Omental fat pad (tissue), 4 donors: Measurements from ENCODE around the gene GFRA1. TPM values are rescaled to one million over a fixed set of nuclear protein-coding genes. Genes with fewer than 3 reads are reported as not detected.

Experiments
- ATAC-seq: fragments of 150-250 bp; one replicate; pipeline ENCODE4 v1.9.1; 2016; ENCODE audit warnings: mild to moderate bottlenecking, moderate library complexity; ENCODE audit not compliant: low FRiP score
- DNase-seq: peaks from one replicate; pipeline ENCODE4 v3.0.0-alpha.2; 2019; ENCODE audit warnings: low spot score
- total RNA-seq, 4 donors: library from RNA; depleted of rRNA; stranded (reverse); fragments of >200 nt; gene quantifications; one replicate each; pipeline ENCODE4 v1.1.0, GENCODE V29; 2016
- TF ChIP-seq, protein P1 (sequence below), 3 donors: fragments of 450-650 bp; IDR thresholded peaks; one replicate each; pipeline ENCODE4 v1.5.1; 2016 to 2017; ENCODE audit warnings: antibody characterized with exemption in 3 of 3, mild to moderate bottlenecking in 3 of 3, moderate library complexity in 2 of 3

GFRA1 gene
- total RNA-seq, 4 donors from 2014 or later, result 35.2 to 142 (median 61.8) TPM

DNA sequence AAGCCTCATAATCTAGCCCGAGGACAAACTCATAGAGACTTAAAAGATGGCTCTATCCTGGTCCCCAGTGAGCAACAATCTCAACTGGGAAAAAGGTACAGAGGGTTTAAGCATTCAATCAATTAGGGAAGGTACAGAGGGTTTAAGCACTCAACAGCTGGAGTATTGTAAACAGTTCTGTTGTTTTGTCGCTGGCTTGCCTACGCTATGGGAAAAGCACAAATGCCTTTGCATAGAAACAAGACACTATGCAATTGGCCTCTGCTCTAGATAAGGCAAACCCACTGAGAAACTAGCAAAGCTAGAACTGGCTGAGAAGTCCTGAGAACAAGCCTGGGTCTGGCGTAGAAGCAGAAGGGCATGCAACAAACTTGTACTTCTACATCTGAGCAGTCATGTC lies 69.3 kb downstream of the GFRA1 start:
- DNase-seq (no peak), ATAC-seq (no peak)
- TF ChIP-seq, protein P1, sequence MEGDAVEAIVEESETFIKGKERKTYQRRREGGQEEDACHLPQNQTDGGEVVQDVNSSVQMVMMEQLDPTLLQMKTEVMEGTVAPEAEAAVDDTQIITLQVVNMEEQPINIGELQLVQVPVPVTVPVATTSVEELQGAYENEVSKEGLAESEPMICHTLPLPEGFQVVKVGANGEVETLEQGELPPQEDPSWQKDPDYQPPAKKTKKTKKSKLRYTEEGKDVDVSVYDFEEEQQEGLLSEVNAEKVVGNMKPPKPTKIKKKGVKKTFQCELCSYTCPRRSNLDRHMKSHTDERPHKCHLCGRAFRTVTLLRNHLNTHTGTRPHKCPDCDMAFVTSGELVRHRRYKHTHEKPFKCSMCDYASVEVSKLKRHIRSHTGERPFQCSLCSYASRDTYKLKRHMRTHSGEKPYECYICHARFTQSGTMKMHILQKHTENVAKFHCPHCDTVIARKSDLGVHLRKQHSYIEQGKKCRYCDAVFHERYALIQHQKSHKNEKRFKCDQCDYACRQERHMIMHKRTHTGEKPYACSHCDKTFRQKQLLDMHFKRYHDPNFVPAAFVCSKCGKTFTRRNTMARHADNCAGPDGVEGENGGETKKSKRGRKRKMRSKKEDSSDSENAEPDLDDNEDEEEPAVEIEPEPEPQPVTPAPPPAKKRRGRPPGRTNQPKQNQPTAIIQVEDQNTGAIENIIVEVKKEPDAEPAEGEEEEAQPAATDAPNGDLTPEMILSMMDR (IDR thresholded peaks at IDR 0.05), result no peak

DNA sequence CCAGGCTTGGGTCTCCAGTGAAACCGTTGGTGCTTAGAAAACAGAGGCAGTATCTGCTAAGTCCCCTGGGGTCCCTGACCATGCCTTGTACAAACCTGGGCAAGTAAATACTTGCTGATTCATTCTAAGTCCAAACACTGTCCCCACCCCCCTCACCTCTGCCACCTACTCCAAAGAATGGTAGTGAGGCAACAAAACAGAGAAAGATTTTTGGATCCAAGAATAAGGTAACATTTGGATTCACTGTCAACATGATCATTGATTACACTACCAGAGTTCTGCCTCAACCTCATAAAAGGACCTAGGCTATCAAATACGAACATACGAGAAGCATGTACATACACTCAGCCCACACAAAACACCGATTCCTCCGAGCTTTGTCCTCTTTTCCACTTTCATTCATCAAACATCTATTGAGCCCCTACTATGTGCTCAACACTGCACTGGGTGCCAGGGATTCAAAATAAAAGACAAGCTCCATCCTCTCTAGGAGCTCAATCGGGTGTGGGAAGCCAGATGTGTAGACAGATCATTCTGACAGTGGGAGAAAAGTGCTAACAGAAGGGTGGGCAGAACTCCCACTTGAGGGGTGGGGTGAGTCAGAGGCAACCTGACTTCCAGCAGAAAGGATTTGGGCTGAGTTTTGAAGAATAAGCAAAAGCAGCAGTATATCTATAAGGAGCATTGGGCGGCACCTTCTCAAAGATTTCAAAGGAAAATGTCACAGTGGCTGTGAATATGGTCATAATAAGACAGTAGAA lies 71.2 kb downstream of the GFRA1 start:
- no peak for DNase-seq
- no peak for ATAC-seq
- TF ChIP-seq, protein P1 (IDR thresholded peaks at IDR 0.05), result no peak

DNA sequence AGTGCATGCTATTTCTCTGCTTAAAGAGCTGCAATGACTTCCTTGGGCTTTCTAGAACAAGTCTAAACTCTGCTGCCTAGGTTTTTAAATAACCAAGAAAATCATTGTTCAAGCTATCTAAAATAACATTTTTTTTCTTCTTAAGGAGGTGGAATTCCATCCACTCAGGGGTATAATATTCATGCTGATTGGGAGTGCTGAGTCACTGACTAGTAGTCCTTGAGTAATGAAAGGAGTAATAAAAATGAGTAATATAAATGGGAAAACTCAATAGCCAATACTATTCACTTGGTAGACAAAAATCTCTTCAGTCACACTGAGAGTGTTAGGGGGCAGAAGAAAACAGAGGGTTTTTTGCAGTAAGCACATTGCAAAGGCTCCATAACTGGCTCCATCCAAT lies 72.0 kb downstream of the GFRA1 start:
- TF ChIP-seq, protein P1 (IDR thresholded peaks at IDR 0.05), result no peak
- ATAC-seq (no peak), DNase-seq (no peak)

DNA sequence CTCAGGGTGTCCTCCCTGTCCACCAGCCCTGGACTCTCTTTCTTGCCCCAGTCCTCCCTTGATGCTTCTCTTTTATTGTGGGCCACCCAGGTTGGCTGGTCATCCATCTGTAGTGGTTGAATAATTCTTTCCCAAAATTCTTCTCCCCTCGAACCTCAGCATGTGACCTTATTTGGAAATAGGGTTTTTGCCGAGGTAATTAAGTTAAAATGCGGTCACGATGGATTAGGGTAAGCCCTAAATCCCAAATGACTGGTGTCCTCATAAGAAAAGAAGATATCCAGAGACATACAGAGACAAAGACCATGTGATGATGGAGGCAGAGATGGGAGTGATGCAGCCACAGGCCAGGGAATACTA lies 74.3 kb downstream of the GFRA1 start:
- TF ChIP-seq, protein P1 (IDR thresholded peaks at IDR 0.05), result no peak
- ATAC-seq, result no peak

DNA sequence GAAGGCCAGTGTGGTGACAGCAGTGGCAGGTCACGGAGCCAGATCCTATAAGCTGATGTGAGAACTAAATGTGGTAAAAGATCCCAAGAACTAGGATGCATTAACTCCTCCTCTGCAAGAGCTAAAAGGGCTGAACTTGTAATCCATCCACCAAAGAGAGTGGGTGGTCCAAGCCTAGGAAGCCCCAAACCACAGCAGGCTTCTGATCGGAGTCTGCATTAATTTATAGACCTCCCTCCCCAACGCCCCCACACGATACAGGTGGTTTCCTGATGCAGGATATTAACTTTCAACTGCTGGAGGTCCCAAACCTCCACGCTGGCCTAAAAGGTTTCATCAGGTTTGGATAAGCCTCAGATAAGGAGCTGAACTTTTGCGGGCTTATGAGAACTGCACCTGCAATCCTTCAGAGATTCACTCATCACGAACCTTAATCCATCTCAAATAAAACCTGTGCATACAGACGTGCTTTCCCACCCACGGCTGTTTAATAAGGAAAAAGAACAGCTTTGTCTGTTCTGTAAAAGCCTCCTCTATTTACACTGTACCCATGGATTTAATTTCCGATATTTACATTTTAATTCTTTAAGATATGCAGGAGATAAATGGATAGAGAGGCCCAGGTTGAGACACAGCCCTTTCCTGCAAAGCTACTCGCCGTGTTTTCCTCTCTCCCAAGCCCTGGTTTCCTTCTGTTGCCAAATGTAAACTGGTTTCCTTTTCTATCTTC lies 74.9 kb downstream of the GFRA1 start:
- TF ChIP-seq, protein P1 (IDR thresholded peaks at IDR 0.05), result no peak
- ATAC-seq, result no peak
- DNase-seq, result no peak

More for the DNA sequence above, 74.3 kb downstream of the GFRA1 start:
- DNase-seq, result no peak

DNA sequence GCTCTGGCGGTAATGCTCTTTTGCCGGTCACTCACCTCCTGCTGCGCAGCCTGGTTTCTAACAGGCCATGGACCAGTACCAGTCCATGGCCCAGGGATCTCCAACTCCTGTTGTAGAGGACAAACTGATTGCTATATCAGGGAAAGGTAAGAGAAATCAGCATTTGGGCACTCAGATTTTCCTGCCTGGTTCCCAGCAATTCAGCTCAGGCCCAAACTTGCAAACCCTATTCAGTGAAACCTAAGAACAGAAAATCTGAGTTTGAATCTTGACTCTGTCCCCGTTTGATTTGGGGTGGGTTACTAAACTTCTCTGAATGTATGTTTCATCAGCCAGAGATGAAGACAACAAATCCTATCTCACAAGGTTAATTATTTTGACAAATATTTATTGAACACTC lies 77.4 kb downstream of the GFRA1 start:
- ATAC-seq, result no peak
- no peak for DNase-seq
- TF ChIP-seq, protein P1 (IDR thresholded peaks at IDR 0.05), result no peak

DNA sequence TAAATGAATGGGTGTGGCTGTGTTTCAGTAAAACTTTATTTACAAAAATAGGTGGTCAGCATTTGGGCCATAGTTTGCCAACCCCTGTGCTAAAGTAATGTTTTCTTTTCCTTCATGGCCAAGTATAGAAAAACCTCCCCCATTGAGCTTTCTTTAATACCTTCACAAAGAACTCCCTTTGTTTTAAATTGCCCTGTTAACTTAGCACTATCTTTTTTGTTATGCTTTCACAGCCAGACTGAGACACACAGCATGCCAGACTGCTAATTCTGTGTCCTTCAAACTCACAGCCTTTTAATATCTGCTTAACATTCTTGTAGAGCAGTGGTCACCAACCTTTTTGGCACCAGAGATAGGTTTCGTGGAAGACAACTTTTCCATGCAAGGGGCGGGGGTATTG lies 78.0 kb downstream of the GFRA1 start:
- DNase-seq, result no peak
- TF ChIP-seq, protein P1 (IDR thresholded peaks at IDR 0.05), result no peak
- ATAC-seq, result no peak
